ENCODE results near the gene TRAF6. TPM values are rescaled to one million over a fixed set of nuclear protein-coding genes. Genes with fewer than 3 reads are reported as not detected.
"Not testable (repeated sequence)": the region's sequence is repeated elsewhere in the genome, so short reads cannot be mapped to it uniquely, and the experiment has no call there.

TRAF6 gene
- total and polyA plus RNA-seq, 9 of the 15 experiments (the other 6 are each of a cell fraction or from before 2014, with no cell fraction given), result 2.0 to 13.1 (median 8.2) TPM

DNA sequence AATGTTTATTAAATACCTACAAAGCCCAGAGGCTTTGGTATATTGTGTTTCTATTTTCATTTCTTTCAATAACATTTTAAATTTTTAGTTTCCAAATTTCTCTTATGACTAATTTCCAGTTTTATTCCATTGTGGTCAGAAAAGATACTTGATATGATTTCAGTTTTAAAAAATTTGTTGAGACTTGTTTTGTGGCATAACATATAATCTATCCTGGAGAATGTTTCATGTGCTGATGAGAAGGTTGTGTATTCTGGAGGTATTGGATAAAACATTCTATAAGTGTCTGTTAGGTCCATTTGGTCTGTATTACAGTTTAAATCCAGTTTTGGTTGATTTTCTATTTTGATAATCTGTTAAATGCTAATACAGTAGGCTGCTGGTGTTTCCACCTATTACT, 47.9 kb upstream of the TRAF6 start:
- Histone ChIP-seq H3K79me2 (ENCODE audit: control insufficient read depth, insufficient read depth, low read length) (no peaks in the 10 kb centered on the region), H3K36me3 (ENCODE audit: control insufficient read depth, insufficient read depth, low read length) (no peaks in the 10 kb centered on the region), H3K4me1 (replicated peaks in 1 of 2; ENCODE audit: control insufficient read depth in 2 of 2, insufficient read depth in 2 of 2, low read length in 2 of 2) (no peaks in the 10 kb centered on the region; a peak in 2 of 5 replicates), H3K4me3 (peak overlapping the region; percentile 31), H3K4me2 (ENCODE audit: insufficient read depth, low read length) (peak overlapping the region; percentile 66), H3K27ac (ENCODE audit: extremely low read depth, low read depth, low read length) (peak overlapping the region; percentile 66; the same call in 1 of the 3 replicates), H4K20me1 (replicated peaks; ENCODE audit: control insufficient read depth, insufficient read depth, low read length) (no peaks in the 10 kb centered on the region), H3K9me3 (replicated peaks; ENCODE audit: control insufficient read depth, insufficient read depth, low read depth, low read length) (peaks cover 1% of the 10 kb centered on the region; the same call in 1 of the 2 replicates), H3K27me3 (ENCODE audit: control insufficient read depth in 2 of 2, insufficient read depth in 2 of 2, low read length in 2 of 2) (no peaks in the 10 kb centered on the region), H2AFZ (ENCODE audit: low read depth, low read length) (peak overlapping the region; percentile 98), H3K9ac (ENCODE audit: insufficient read depth in 1 of 2, low read depth in 2 of 2, low read length in 2 of 2) (peak overlapping the region in 1 of 2 experiments; percentile 66; a peak in 2 of 4 replicates), H3K9me1 (ENCODE audit: control insufficient read depth, insufficient read depth, low read length) (no peaks in the 10 kb centered on the region)
- ChIA-PET POLR2A (interaction anchor here (0.6 kb wide), 1 partner anchor 369 kb away, joined by 4 read pairs; no protein-coding TSS in a partner anchor), CTCF (ENCODE audit: low intra/inter-chr PET ratio) (no interaction called here)
- FAIRE-seq, result no peak
- no peak for DNase-seq (ENCODE audit: extremely low read depth in 1 of 4, low spot score in 3 of 4)
- TF ChIP-seq ZNF785 (CRISPR knock-in tag; IDR thresholded peaks at IDR 0.05), result no peak
- TF ChIP-seq ZEB2 (IDR thresholded peaks at IDR 0.05), result no peak
- TF ChIP-seq RNF2 (IDR thresholded peaks at IDR 0.05), result no peak
- TF ChIP-seq ZNF197 (CRISPR knock-in tag; IDR thresholded peaks at IDR 0.05; ENCODE audit: low read depth), result no peak
- TF ChIP-seq CBFA2T2 (conservative IDR thresholded peaks at IDR 0.05), result no peak
- TF ChIP-seq DNMT1 (IDR thresholded peaks at IDR 0.05), result no peak
- intact Hi-C loops (cut with micrococcal nuclease) (no loop called here), in situ Hi-C loops (cut with MboI) (no loop called here)
- ATAC-seq, result peak; percentile 26; the same call in 1 of the 3 replicates
- no TSS peak for BruUV-seq (replicated peaks)

GRCh38 chr11:36557390-36557789, 47.3 kb upstream of the TRAF6 start:
- intact Hi-C loops (cut with micrococcal nuclease); H3K9me1 ChIP-seq (ENCODE audit: control insufficient read depth, insufficient read depth, low read length); H3K4me1 ChIP-seq (replicated peaks in 1 of 2; ENCODE audit: control insufficient read depth in 2 of 2, insufficient read depth in 2 of 2, low read length in 2 of 2); H4K20me1 ChIP-seq (replicated peaks; ENCODE audit: control insufficient read depth, insufficient read depth, low read length); H3K9me3 ChIP-seq (replicated peaks; ENCODE audit: control insufficient read depth, insufficient read depth, low read depth, low read length); H3K79me2 ChIP-seq (ENCODE audit: control insufficient read depth, insufficient read depth, low read length); in situ Hi-C loops (cut with MboI); FAIRE-seq; H3K27me3 ChIP-seq (ENCODE audit: control insufficient read depth in 2 of 2, insufficient read depth in 2 of 2, low read length in 2 of 2); CTCF ChIA-PET (ENCODE audit: low intra/inter-chr PET ratio); H3K36me3 ChIP-seq (ENCODE audit: control insufficient read depth, insufficient read depth, low read length); TF ChIP-seq NR2C1 (IDR thresholded peaks at IDR 0.05): not testable (repeated sequence)
- 2% methylated on average over 8 of the region's 17 CpGs for WGBS (ENCODE audit: insufficient coverage, low coverage, missing lambda C conversion rate)
- peak overlapping the region; percentile 66; the same call in 1 of the 3 replicates for H3K27ac ChIP-seq (ENCODE audit: extremely low read depth, low read depth, low read length)
- H3K4me2 ChIP-seq (ENCODE audit: insufficient read depth, low read length), result peak overlapping the region; percentile 66
- ATAC-seq (peak; percentile 72), DNase-seq (ENCODE audit: extremely low read depth in 1 of 4, low spot score in 3 of 4) (peak in 1 of 4 experiments; percentile 37)
- peak overlapping the region; percentile 31 for H3K4me3 ChIP-seq
- H3K9ac ChIP-seq (ENCODE audit: insufficient read depth in 1 of 2, low read depth in 2 of 2, low read length in 2 of 2), result peak overlapping the region; percentile 66 to 78
- POLR2A ChIA-PET, result interaction anchor here (0.6 to 0.7 kb wide), 2 partner anchors 37 to 368 kb away, joined by 3 to 4 read pairs; no protein-coding TSS in a partner anchor
- TSS peak; percentile 75 for BruUV-seq (replicated peaks)
- peak overlapping the region; percentile 98 for H2AFZ ChIP-seq (ENCODE audit: low read depth, low read length)
- peak; percentile 14; the same call in 1 of the 2 replicates for TF ChIP-seq SMAD4 (CRISPR knock-in tag; conservative IDR thresholded peaks at IDR 0.05)
- TF ChIP-seq RAD21 (CRISPR knock-in tag; conservative IDR thresholded peaks at IDR 0.05 in 1 of 2, IDR thresholded peaks at IDR 0.05 in 1 of 2), result peak; percentile 12 to 16; a peak in 1 of 4 replicates
- peak; percentile 78 to 82 for TF ChIP-seq NRF1 (conservative IDR thresholded peaks at IDR 0.05 in 1 of 2, IDR thresholded peaks at IDR 0.05 in 1 of 2)
- peak; percentile 34; the same call in 1 of the 2 replicates for TF ChIP-seq CEBPB (tag; IDR thresholded peaks at IDR 0.05)
- peak; percentile 32 for TF ChIP-seq TAF9B (IDR thresholded peaks at IDR 0.05; ENCODE audit: partially characterized antibody)
- peak; percentile 86 for TF ChIP-seq TAF7 (tag; IDR thresholded peaks at IDR 0.05)
- TF ChIP-seq MNT (conservative IDR thresholded peaks at IDR 0.05), result peak in 1 of 2 experiments; percentile 23; a peak in 1 of 4 replicates
- peak; percentile 34; the same call in 1 of the 2 replicates for TF ChIP-seq NR2C1 (tag; IDR thresholded peaks at IDR 0.05)
- 0 out of 2 replicates have a peak, but pooled peaks have one; percentile 18 for TF ChIP-seq ATF7 (IDR thresholded peaks at IDR 0.05)
- TF ChIP-seq NFRKB (IDR thresholded peaks at IDR 0.05; ENCODE audit: low read depth), result peak; percentile 90
- TF ChIP-seq EHMT2 (IDR thresholded peaks at IDR 0.05), result peak; percentile 46; the same call in 1 of the 2 replicates
